ENCODE results near the gene CNDP1. TPM values are rescaled to one million over a fixed set of nuclear protein-coding genes. Genes with fewer than 3 reads are reported as not detected.

Gene CNDP1
- total RNA-seq, 1 donor from 2014 or later = not detected

- Mint-ChIP-seq H3K4me1 (ENCODE audit: low read depth, unreplicated experiment) (no peaks in the 10 kb centered on the region), H3K4me3 (ENCODE audit: unreplicated experiment) (no peak overlapping the region), H3K27me3 (ENCODE audit: low read depth, unreplicated experiment) (no peaks in the 10 kb centered on the region), H3K36me3 (ENCODE audit: low read depth, unreplicated experiment) (peaks cover 26% of the 10 kb centered on the region), H3K9me3 (ENCODE audit: unreplicated experiment) (no peaks in the 10 kb centered on the region), H3K27ac (ENCODE audit: unreplicated experiment) (no peak overlapping the region)
- H3K27ac ChIP-seq (ENCODE audit: low read depth, low read length) = no peak overlapping the region
- FAIRE-seq = no peak
- peaks cover 32% of the 10 kb centered on the region for H3K36me3 ChIP-seq (ENCODE audit: insufficient read depth, low read length)
- no peaks in the 10 kb centered on the region for H3K9me3 ChIP-seq (ENCODE audit: insufficient read depth, low read depth, low read length)
- H3K4me2 ChIP-seq (ENCODE audit: low read length) = no peak overlapping the region
- no peak overlapping the region for H2AFZ ChIP-seq (ENCODE audit: low read depth, low read length)
- no peak for DNase-seq (ENCODE audit: low read depth)
- no peak overlapping the region for H3K4me3 ChIP-seq (ENCODE audit: insufficient read depth, low read depth, low read length)
- H3K9ac ChIP-seq (ENCODE audit: low read length) = no peak overlapping the region
- no peak for TF ChIP-seq EZH2 (IDR thresholded peaks at IDR 0.05; ENCODE audit: insufficient read depth, low read length)
- TF ChIP-seq CTCF (IDR thresholded peaks at IDR 0.05; ENCODE audit: insufficient read depth, low read depth, low read length) = no peak
- no peaks in the 10 kb centered on the region for H3K27me3 ChIP-seq (ENCODE audit: insufficient read depth, low read length)
- no peaks in the 10 kb centered on the region for H3K79me2 ChIP-seq (ENCODE audit: insufficient read depth, low read length)
- H3K4me1 ChIP-seq (ENCODE audit: insufficient read depth, low read length) = no peaks in the 10 kb centered on the region
- H4K20me1 ChIP-seq (ENCODE audit: insufficient read depth, low read length) = peaks cover 5% of the 10 kb centered on the region
These were observed 27.7 kb upstream of the CNDP1 start for GRCh38 chr18:74506448-74507084.

GRCh38 chr18:74507097-74507881 is 27.0 kb upstream of the CNDP1 start:
- Mint-ChIP-seq H3K36me3 (ENCODE audit: low read depth, unreplicated experiment) (peaks cover 26% of the 10 kb centered on the region), H3K27ac (ENCODE audit: unreplicated experiment) (peak overlapping the region; percentile 18)
- no peak for DNase-seq (ENCODE audit: low read depth)

More at GRCh38 chr18:74507097-74507881, 27.0 kb upstream of the CNDP1 start:
- H3K9me3 Mint-ChIP-seq (ENCODE audit: unreplicated experiment) = no peaks in the 10 kb centered on the region
- Histone ChIP-seq H3K9ac (ENCODE audit: low read length) (no peak overlapping the region), H3K4me3 (ENCODE audit: insufficient read depth, low read depth, low read length) (no peak overlapping the region), H3K9me3 (ENCODE audit: insufficient read depth, low read depth, low read length) (no peaks in the 10 kb centered on the region), H4K20me1 (ENCODE audit: insufficient read depth, low read length) (peaks cover 5% of the 10 kb centered on the region), H3K27me3 (ENCODE audit: insufficient read depth, low read length) (no peaks in the 10 kb centered on the region), H2AFZ (ENCODE audit: low read depth, low read length) (no peak overlapping the region), H3K4me1 (ENCODE audit: insufficient read depth, low read length) (no peaks in the 10 kb centered on the region), H3K36me3 (ENCODE audit: insufficient read depth, low read length) (peaks cover 30% of the 10 kb centered on the region), H3K4me2 (ENCODE audit: low read length) (no peak overlapping the region), H3K79me2 (ENCODE audit: insufficient read depth, low read length) (no peaks in the 10 kb centered on the region), H3K27ac (ENCODE audit: low read depth, low read length) (no peak overlapping the region)
- no peaks in the 10 kb centered on the region for H3K27me3 Mint-ChIP-seq (ENCODE audit: low read depth, unreplicated experiment)
- no peak for FAIRE-seq
- H3K4me1 Mint-ChIP-seq (ENCODE audit: low read depth, unreplicated experiment) = no peaks in the 10 kb centered on the region
- H3K4me3 Mint-ChIP-seq (ENCODE audit: unreplicated experiment) = no peak overlapping the region
- TF ChIP-seq CTCF (IDR thresholded peaks at IDR 0.05; ENCODE audit: insufficient read depth, low read depth, low read length) = no peak
- TF ChIP-seq EZH2 (IDR thresholded peaks at IDR 0.05; ENCODE audit: insufficient read depth, low read length) = no peak
